GM12865 (cell line): Measurements from ENCODE around the gene SRF.

ENCODE experiments used
- DNase-seq: peaks from one replicate; pipeline ENCODE4 v3.0.0; 2010; ENCODE audit warnings: low read depth
- H3K4me3 ChIP-seq: 2 replicates; pipeline ENCODE4 v1.5.1; 2011; ENCODE audit warnings: mild to moderate bottlenecking, low read depth, low read length, control low read depth
- CTCF ChIP-seq: IDR thresholded peaks from 2 replicates; pipeline ENCODE4 v1.5.1; 2011; ENCODE audit warnings: low read length, control low read depth, low read depth, inconsistent platforms; ENCODE audit not compliant: insufficient read depth; ENCODE audit errors: missing control alignments

SRF gene

DNA sequence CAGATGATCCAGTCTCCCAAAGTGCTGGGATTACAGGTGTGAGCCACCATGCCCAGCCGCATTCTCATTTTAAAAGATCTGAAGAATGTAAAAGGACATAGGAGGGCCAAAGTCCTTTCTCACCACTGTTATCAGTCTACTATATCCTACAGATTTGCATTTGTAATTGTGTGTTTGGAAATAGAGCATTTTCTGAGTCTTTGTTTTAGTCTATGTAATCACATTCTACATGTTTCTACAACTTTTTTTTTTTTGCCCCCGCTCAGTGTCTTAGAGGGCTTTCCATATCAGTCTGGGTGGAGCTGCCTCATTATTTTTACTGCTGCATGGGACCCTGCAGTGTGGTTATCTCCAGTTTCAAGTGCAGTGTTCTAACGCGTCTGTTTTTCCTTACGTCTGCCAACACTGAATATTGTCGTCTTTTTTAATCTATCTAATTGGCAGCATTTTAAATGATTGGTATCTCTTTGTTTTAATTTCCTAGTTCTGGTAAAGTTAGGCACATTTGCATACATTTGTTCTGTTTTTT, 18.8 kb downstream of the SRF start:
- DNase-seq: no peak
- no peak overlapping the region for H3K4me3 ChIP-seq
- TF ChIP-seq CTCF: no peak

GRCh38 chr6:43192911-43193310, 21.8 kb downstream of the SRF start:
- no peak for TF ChIP-seq CTCF
- H3K4me3 ChIP-seq: no peak overlapping the region
- DNase-seq: no peak

DNA sequence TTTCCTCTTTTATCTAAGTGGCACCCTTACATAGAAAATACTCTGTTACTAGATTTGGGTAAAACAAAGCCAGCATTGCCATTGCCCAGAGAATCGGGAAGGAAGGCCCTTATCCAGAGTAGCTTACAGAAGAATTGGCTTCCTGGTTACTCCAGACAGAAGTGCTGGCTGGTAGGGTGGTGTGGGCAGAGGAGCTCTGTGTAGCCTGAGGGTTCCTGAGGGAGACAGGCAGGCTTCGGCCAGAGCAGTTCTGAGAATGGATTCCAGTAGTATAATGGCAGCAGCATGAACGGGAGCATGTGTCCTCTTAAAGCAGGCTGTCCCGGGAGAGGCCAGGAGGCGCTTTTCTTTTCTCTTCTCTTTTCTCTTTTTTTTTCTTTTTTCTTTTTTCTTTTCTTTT, 22.9 kb downstream of the SRF start:
- no peak for TF ChIP-seq CTCF
- H3K4me3 ChIP-seq: no peak overlapping the region
- DNase-seq: no peak

DNA sequence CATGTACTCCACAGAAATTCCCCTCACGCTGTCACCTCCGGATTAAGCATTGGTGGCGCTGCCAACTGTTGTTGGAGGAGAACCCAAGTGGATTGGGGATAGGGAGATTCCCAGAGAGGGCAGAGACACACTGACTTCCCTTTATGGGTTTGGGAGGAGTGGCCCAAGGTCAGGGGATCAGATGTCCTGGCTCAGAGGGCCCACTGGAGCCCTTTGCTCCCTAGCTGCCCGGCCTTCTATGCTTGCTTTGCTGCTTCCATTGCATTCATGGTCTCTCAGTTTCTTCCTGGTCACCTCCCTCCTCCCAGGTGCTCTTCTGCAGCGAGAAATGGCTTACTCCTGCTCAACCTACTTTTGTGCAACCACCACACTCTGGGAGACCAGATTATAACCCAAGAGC, 25.3 kb downstream of the SRF start:
- TF ChIP-seq CTCF: no peak
- no peak for DNase-seq
- H3K4me3 ChIP-seq: no peak overlapping the region

- no peak for TF ChIP-seq CTCF
- DNase-seq: no peak
- no peak overlapping the region for H3K4me3 ChIP-seq
Measured at GRCh38 chr6:43199912-43200311, 28.8 kb downstream of the SRF start.

- DNase-seq: no peak
- H3K4me3 ChIP-seq: no peak overlapping the region
- no peak for TF ChIP-seq CTCF
Measured at GRCh38 chr6:43200541-43200940, 29.5 kb downstream of the SRF start.

- no peak for DNase-seq
- no peak for TF ChIP-seq CTCF
- no peak overlapping the region for H3K4me3 ChIP-seq
Measured at GRCh38 chr6:43202451-43202850, 31.4 kb downstream of the SRF start.
